RPMI7951 (cell line): ENCODE results near the gene GNE. TPM values are rescaled to one million over a fixed set of nuclear protein-coding genes. Genes with fewer than 3 reads are reported as not detected.
A peak's percentile ranks its signal among the peaks of the same experiment; 100 is the strongest.
"Not testable (repeated sequence)": the region's sequence is repeated elsewhere in the genome, so short reads cannot be mapped to it uniquely, and the experiment has no call there.

Source experiments
- DNase-seq: peaks from one replicate; pipeline ENCODE4 v3.0.0-alpha.2; 2012; ENCODE audit warnings: low read depth
- total RNA-seq: library from RNA; depleted of rRNA; stranded (reverse); fragments of >200 nt; shearing (Covaris generic); gene quantifications from 2 replicates; pipeline ENCODE4 v1.2.3, GENCODE V29; 2014

The GNE gene
- total RNA-seq, 1 experiment from 2014 or later: 19.5 TPM

GRCh38 chr9:36208521-36209253, 49.6 kb downstream of the GNE start:
- no peak for DNase-seq

- peak; percentile 42 for DNase-seq
Measured at GRCh38 chr9:36207546-36208012, 50.7 kb downstream of the GNE start.

GRCh38 chr9:36207016-36207415, 51.2 kb downstream of the GNE start:
- DNase-seq: peak; percentile 32

- DNase-seq: no peak
Measured at GRCh38 chr9:36204906-36205547, 53.2 kb downstream of the GNE start.

GRCh38 chr9:36194326-36195000, 63.8 kb downstream of the GNE start:
- no peak for DNase-seq

GRCh38 chr9:36193023-36193422, 65.2 kb downstream of the GNE start:
- DNase-seq: no peak

GRCh38 chr9:36192196-36192595, 66.1 kb downstream of the GNE start:
- no peak for DNase-seq

- DNase-seq: no peak
Measured at GRCh38 chr9:36191686-36192085, 66.6 kb downstream of the GNE start.

GRCh38 chr9:36191290-36191645, 67.0 kb downstream of the GNE start:
- peak; percentile 21 for DNase-seq

- DNase-seq: peak; percentile 99
Measured at GRCh38 chr9:36190388-36191289, 67.6 kb downstream of the GNE start, which contains the start of gene CLTA. Gene CLTA, plus strand, starts transcription at chr9:36190921. Its CDS starts 136 bp downstream, at chr9:36191057.

- peak; percentile 28 for DNase-seq
Measured at GRCh38 chr9:36189976-36190375, 68.3 kb downstream of the GNE start.

GRCh38 chr9:36188212-36188611, 70.0 kb downstream of the GNE start:
- DNase-seq: no peak

- DNase-seq: peak; percentile 64
Measured at GRCh38 chr9:36187414-36187813, 70.8 kb downstream of the GNE start.

GRCh38 chr9:36180243-36180642, 78.0 kb downstream of the GNE start:
- DNase-seq: not testable (repeated sequence)

GRCh38 chr9:36177571-36177970, 80.7 kb downstream of the GNE start:
- DNase-seq: no peak

- DNase-seq: not testable (repeated sequence)
Measured at GRCh38 chr9:36176496-36176895, 81.8 kb downstream of the GNE start.

GRCh38 chr9:36175209-36175608, 83.0 kb downstream of the GNE start:
- DNase-seq: not testable (repeated sequence)

GRCh38 chr9:36174731-36175130, 83.5 kb downstream of the GNE start:
- DNase-seq: no peak

- DNase-seq: no peak
Measured at GRCh38 chr9:36174271-36174670, 84.0 kb downstream of the GNE start.

GRCh38 chr9:36173861-36174260, 84.4 kb downstream of the GNE start:
- no peak for DNase-seq

GRCh38 chr9:36170531-36170930, 87.7 kb downstream of the GNE start:
- DNase-seq: no peak

- DNase-seq: no peak
Measured at GRCh38 chr9:36169708-36170107, 88.5 kb downstream of the GNE start.
